GM21526 (cell line): ENCODE measurements around the gene HOXB3.

Experiments used
- ATAC-seq: cut with Tn5 transposase; IDR thresholded peaks from one replicate; pipeline ENCODE4 v1.9.1; 2021; ENCODE audit warnings: moderate library complexity; ENCODE audit not compliant: unreplicated experiment, low FRiP score

Gene HOXB3

DNA sequence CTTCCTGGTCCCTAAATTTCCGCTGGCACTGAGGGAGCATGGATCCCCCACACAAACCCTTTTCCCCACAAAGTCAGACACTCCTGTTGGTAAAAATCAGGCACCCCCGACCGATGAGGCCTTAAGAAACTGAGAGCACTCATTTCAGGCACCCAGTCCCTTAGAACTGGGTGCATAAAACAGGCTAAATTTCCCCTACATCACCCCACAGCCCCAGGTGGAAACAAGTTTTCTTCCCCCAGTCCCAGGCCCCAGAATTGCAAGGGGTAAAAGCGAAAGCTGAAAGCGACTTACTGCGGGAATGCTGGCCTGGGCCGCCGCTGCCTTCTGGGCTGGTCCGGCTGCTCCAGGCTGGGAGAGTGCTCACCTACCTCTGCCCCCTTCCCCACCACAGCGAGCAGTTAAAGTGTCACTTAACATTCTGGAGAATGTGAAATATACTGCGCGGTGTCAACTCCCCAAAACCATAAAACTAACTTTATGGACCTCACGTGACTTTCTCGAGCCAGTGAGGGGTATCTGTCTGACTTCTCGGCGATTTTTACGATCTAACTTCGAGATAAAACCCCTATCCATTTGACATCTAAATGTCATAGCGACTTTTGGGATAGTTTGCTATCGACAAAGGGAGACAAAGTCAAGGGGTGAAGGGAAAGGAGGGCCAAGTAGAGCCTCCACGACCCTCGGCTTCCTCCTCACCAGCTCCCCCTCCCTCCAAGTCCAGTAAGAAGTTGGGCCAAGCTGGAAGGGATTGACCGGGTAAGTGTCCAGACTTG lies at the start of gene HOXB3:
Gene HOXB3 (minus strand): TSS at position 411 of the 776 bp plus-strand sequence. CDS start 37,767 bp downstream, outside the sequence.
- no peak for ATAC-seq

- ATAC-seq: no peak
Measured at GRCh38 chr17:48639136-48639535, 49.1 kb upstream of the HOXB3 start.

DNA sequence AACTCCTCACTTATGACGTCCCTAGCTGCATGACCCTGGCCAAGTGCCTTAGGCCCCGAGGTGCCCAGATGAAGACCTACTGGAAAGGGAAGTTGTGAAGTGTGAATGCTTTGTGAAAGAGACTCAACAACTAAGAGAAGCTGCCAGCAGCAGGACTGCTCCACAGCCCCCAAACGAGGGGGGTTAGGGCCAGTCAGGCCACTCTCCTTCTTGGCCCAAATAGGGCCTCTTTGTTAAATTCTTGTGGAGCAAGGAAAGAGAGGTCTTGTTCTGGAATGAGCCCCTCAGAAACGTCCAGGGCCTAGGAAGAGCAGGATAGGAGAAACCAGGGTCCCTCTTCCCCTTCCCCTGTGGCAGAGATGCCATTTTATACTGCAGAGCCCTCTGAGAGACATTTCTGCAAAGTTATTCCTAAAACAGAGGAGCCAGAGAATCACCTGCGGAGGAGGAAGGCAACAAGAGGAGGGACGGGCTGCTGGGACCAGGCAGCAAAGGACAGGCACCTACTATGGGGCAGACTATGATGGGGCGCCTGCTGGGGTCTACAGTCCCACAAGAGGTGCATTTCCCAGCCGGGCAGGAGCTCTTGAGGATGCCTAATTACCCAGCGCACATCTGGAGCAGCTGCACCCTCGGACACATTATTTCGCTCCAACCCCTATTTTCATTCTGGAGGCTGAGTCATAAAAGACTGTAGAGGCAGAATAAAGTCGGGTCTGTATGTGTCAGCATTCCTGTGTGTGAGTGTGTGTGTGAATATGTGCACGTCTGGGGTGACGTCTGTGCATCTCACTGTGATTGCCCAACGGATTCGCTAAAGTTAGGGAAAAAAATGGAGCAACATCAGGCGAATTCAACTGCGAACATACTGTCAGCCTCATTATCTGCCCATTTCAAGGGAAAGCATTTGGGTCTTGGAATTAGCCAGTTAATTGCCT lies 47.6 kb upstream of the HOXB3 start:
- ATAC-seq: no peak

DNA sequence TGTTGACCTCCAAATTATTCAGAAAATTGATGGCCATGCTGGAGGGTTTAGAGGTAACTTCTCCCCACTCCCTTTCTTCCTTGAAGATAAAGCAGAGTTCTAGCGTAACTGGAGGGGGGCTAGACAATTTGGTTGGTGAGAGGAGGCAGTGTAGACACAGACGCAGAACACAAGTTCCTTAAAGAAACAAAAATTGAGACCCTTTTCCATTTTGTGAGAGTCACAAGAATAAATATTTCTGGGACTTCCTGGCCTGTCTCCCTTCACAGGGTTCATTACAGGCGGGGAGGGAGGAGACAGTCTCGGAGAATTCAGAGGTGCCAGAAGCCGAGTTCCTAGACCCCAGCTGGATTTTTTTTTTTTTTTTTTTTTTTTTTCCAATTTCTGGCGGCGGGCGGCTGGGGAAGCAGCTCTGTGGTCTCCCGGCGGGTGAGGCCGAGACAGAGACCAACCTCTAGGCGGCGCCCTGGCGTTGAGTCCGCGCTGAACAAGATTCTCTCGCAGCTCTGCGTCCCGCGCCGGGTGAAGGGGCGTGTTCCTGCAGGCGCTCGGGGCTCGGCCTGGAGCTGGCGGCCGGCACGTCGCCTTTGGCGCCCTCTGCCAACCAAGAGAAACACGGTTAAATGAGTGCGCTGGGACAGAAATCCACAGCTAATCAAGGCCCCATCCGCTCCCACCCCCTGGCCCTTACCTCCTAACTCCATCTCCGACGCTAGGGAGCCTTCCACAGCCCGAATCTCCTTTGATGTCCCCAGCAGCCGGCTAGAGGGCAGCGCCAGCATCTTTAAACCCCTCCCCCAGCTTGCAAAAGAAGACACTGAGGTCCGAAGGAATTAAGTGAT lies 46.4 kb upstream of the HOXB3 start:
- ATAC-seq: no peak

DNA sequence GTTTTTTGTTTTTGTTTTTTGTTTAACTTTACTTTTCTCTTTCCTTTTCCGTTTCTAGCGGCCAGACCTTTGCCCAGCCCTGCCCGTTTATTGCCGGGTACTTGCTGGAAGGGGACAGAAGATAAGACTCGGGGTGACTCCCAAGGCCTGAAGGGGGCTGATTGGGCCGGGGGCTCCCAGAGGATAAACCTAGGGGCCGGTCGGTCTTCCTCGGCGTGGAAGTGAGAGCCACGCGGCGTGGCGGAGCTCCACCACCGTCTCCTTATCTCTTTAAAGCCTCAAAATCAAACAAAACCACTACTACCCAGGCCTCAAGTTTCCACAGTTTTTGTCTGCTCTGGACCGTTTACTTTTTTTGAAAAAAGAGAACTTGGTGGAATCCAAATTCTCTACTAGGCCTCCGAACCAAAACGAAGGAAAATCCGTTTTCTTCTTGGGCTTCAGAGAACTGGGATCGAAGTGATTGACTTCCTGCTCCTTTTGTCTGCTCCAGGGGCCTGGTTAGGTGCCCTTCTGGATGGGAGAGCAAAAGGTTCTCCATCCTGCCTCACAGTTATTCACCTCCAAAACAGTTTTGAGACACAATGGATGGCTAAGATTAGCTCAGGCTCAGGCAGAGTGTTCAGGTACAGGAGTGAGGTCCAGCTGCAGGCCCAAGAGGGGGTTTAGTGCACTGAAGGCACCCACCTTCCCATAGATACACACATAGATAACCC lies 44.6 kb upstream of the HOXB3 start:
- ATAC-seq: no peak

- no peak for ATAC-seq
Measured at GRCh38 chr17:48633266-48633677, 43.2 kb upstream of the HOXB3 start.

DNA sequence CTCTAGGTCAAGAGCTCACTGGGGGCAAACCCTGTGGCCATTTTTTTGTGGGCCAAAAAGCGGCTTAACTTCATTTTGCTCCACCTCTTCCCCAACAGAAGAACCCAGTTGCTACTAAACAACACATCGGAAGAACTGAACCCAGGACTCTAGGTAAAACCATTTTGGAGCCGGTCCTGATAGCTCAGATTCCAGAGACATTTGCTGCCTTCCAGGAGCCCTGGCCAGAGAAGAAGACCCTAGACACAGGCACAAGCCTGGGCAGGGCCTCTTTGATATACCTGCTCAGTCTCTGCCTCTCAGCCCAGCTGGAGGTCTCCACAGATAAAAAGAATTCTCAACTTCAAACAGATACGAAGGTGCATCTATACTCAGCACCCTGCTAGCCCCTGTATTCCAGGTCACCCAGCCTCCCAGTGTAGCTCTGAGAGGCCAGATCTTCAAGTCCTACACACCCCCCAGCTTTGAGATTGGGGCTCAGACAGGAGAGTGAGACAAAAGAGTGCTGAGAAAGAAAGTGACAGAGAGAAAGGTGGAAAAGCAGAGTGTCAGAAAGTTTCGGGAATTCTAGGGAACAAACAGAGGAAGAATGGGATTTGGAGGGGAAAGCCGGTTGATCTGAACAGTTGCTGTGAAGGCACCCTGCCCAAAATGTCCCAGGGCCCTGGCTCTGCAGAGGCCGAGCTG lies 42.7 kb upstream of the HOXB3 start:
- ATAC-seq: no peak

DNA sequence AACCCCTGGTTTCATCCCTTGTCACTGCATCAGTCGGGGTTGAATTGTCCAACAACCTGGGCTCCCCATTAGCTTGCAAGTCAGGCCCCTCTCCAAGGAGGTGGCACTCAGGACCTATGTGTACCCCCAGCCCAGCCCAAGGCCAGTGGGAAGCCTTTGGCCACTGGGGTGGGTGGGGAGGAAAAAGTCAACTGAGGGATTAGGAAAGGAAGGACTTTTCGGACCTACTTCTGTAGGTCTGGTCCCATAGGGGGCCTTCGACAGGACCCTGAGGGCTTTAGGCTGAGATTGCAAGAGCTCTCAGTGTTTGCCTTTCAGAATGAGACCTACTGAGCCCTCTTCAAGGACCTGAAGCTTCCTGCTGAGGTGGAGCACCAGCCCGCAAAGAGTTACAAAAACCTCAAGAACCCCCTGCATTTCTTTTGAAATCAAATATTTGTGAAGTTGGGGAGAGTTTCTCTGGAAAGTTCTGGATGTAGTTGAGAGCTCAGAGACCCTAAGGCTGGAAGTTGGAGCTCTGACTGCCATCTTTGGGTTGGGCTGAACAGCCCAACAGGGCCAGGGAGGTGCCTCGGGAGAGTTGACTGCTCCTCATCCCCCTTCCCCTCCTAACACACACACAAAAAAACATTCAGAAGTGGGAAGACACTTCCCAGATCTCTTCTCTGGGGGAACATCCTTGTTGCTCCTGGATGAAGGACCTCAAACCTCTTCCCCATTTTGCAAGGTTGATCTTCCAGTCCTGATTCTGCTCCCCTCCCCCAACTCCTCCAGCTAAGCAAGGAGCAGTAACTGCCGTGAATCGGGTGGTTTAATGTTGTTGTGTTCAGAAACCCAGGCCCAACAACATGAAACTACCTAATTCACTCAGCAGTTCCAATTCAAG lies 41.9 kb upstream of the HOXB3 start:
- ATAC-seq: no peak

DNA sequence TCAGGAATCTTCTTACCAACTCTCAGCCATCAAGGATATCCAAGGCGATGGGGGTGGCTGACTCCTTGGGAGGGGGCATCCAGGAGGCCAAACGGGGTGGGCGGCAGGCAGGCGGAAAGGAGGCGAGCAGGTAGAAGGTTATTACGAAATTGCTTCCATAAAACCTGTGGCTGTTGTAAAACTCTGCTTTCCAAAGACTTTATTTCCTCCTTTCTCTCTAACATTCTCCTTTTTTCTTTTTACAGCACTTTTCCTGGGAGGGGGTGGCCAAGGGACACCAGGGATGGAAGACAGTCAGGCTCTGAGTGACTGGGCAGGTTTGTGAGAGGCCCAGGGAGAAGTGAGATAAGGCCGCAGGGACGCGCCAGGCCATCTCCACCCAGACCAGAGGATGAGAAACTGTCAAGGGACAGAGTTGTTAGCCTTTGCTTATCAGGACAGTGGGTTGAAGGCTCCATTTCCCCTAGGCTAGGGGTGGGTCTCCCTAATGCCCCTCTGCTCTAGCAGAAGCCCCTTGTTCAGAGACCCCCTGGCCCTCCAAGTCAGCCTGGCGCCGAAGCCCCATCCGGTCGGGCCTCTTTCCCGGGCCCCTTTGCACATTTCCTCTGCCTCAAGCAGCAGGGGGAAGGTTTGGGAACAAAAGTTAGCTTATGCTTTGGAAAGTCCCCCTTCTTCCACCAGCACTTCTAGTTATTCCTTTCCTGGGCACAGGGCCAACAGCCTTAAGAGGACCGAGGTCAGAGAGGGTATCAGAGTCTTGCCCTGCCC lies 41.1 kb upstream of the HOXB3 start:
- no peak for ATAC-seq

DNA sequence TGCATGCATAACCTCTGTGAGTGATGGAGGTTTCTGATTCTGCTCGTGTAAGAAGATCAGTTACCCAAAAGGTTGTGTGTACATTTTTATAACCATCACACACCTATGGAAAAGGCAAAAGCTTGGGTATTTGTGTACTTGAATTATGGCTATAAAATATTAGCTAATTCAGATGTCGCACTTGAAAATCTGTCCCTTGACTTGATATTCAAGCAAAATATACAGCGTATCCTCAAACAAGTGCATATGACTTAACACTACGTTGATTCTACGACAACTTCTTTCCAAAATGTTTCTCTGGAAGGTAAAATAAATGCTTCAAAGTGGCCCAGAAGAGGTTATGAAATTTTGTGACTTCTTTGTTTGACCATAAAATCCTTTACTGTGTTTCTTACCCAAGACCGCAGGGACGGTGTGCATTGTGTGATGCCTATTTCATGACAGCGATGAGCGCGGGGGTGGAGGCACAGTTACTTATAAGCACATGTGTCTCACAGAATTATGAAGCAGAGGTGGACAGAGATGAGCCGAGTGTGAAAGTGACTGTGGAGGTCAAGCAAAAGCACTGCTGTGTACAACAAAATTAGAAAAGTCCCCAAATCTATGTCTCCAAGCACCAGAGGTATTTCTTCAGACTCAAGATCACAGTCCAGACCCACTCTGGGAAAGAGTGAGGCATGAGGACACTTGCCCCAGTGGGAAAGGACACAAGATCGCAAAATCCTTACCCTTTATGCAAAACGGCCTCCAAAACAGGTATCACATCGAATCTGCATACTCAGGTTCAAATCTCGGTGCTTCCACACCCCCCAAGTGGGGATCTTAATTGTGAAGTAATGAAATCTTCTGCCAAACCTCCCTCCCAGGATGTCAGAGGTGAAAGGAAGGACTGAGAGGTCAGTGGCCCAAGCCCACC lies 40.2 kb upstream of the HOXB3 start:
- ATAC-seq: no peak

DNA sequence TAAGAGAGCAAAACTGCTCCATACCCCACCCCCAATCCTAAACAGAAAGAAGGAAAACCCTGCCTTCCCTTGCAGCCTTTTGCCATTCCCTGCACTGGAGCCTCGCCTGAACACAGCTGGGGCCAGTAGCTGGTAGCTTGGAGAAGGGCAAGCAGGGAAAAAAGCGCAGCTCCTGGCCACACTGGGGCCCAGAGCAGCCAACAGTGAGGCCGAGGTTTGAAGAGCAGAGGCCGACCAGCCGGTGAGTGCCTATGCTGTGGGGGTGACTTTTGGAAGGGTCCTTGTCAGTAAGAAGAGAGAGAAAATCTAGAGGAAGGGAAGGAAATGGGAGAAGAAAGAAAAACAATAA lies 39.3 kb upstream of the HOXB3 start:
- no peak for ATAC-seq

DNA sequence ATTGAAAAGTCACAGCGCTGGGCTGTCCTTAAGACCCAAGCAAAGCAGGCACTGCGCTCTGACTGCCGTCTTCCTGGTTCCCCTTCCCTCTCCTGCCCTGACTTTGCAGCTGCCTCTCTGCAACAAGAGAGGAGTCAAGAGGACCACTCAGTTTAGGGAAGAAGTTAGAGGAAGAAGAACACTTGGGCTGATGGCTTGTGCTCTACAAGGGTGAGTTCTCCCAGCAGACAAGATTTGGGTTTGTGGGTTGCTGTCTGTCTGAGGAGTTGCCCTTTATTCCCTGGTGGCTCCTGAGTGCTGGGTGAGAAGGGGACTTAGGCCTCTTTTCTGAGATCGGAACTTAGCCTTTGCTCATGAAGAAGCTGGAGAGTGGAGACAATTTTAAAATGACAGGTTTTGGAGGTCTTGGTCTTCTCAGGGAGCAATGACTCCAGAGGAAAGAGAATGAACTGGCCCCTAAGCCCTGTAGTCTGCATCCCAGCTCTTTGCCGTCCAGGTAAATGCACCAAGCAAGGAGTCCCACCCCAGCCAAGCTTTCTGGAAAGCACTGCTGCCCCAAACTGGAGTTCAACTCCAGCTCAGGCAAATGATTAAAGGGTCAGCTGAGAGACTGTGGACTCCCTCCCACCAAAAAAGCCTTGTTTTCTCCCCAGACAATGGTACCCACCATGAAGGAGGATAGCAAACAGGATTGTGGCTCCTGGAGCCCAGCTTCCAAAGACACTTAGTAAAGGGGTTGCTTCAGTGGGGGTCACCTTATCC lies 38.8 kb upstream of the HOXB3 start:
- ATAC-seq: no peak

- no peak for ATAC-seq
Measured at GRCh38 chr17:48627623-48628521, 37.8 kb upstream of the HOXB3 start.

DNA sequence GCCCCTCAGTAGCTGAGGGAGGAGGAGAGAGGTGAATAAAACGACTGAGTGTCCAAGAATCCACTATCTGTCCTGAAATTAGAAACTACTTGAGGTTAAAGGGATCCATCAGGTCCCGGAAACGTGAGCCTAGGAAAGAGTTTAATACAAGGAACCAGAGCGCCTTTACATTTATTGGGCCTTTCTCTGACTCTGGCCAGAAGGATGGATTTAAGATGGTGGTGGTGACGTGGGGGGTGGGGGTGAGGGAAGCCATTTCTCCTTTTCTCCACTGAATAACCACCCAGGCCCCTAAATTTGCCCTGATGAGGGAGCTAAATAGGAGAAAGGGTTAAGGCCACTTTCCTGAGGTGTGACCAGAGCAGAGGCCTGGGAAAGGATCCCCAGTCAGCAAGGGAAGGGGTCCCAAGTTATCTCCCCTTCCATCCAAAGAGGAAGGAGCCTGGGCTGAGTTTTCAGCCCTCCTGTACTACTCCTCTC lies 37.1 kb upstream of the HOXB3 start:
- no peak for ATAC-seq
